H9 (cell line): Measurements from ENCODE around the gene RXRB. TPM values are rescaled to one million over a fixed set of nuclear protein-coding genes. Genes with fewer than 3 reads are reported as not detected.

ENCODE experiments used
- DNase-seq: peaks from one replicate; pipeline ENCODE4 v3.0.0-alpha.2; 2017
- H2AFZ ChIP-seq: one replicate; pipeline ENCODE4 v1.6.1; 2013; ENCODE audit warnings: mild to moderate bottlenecking, low read length, control low read depth, moderate library complexity
- H2AK5ac ChIP-seq: 2 replicates; pipeline ENCODE4 v1.6.1; 2013; ENCODE audit warnings: low read length, control low read depth, mixed read lengths; ENCODE audit not compliant: insufficient read length
- H2BK120ac ChIP-seq: one replicate; pipeline ENCODE4 v1.6.1; 2013; ENCODE audit warnings: low read depth, mild to moderate bottlenecking, low read length, control low read depth, inconsistent platforms; ENCODE audit not compliant: poor library complexity, severe bottlenecking
- H2BK12ac ChIP-seq: 2 replicates; pipeline ENCODE4 v1.6.1; 2013; ENCODE audit warnings: low read length, control low read depth, mixed read lengths, low read depth; ENCODE audit not compliant: insufficient read length
- H2BK15ac ChIP-seq: 2 replicates; pipeline ENCODE4 v1.6.1; 2013; ENCODE audit warnings: low read depth, low read length, control low read depth
- H2BK20ac ChIP-seq: one replicate; pipeline ENCODE4 v1.6.1; 2013; ENCODE audit warnings: low read depth, mild to moderate bottlenecking, low read length, control low read depth, inconsistent platforms; ENCODE audit not compliant: poor library complexity, severe bottlenecking
- H2BK5ac ChIP-seq: 2 replicates; pipeline ENCODE4 v1.6.1; 2013; ENCODE audit warnings: low read length, control low read depth, mixed read lengths; ENCODE audit not compliant: insufficient read length
- H3K14ac ChIP-seq: 2 replicates; pipeline ENCODE4 v1.6.1; 2013; ENCODE audit warnings: low read length, control low read depth; ENCODE audit not compliant: insufficient read depth
- H3K18ac ChIP-seq: 2 replicates; pipeline ENCODE4 v1.6.1; 2013; ENCODE audit warnings: low read depth, mild to moderate bottlenecking, mixed read lengths, low read length, control low read depth; ENCODE audit not compliant: insufficient read length
- H3K23ac ChIP-seq: 2 replicates; pipeline ENCODE4 v1.6.1; 2013; ENCODE audit warnings: low read length, control low read depth, mixed read lengths, low read depth; ENCODE audit not compliant: insufficient read length
- H3K23me2 ChIP-seq: 2 replicates; pipeline ENCODE4 v1.6.1; 2013; ENCODE audit warnings: low read depth, mild to moderate bottlenecking, mixed read lengths, low read length, control low read depth; ENCODE audit not compliant: insufficient read length, poor library complexity, severe bottlenecking
- H3K27ac ChIP-seq: 2 replicates; pipeline ENCODE4 v1.5.1; 2013; ENCODE audit warnings: low read length, control low read depth, mixed read lengths, low read depth; ENCODE audit not compliant: insufficient read length
- H3K27me3 ChIP-seq: 2 replicates; pipeline ENCODE4 v1.6.1; 2013; ENCODE audit warnings: low read length, control low read depth, inconsistent platforms; ENCODE audit not compliant: insufficient read depth
- H3K4ac ChIP-seq: 2 replicates; pipeline ENCODE4 v1.6.1; 2013; ENCODE audit warnings: low read depth, mild to moderate bottlenecking, control low read depth, inconsistent platforms, low read length, moderate library complexity
- H3K4me1 ChIP-seq: 2 replicates; pipeline ENCODE4 v1.6.1; 2013; ENCODE audit warnings: low read length, control low read depth, inconsistent platforms; ENCODE audit not compliant: insufficient read depth
- H3K4me2 ChIP-seq: 2 replicates; pipeline ENCODE4 v1.6.1; 2013; ENCODE audit warnings: low read length, control low read depth, mixed read lengths; ENCODE audit not compliant: insufficient read length, insufficient read depth
- H3K56ac ChIP-seq: 2 replicates; pipeline ENCODE4 v1.6.1; 2013; ENCODE audit warnings: low read depth, mild to moderate bottlenecking, mixed read lengths, low read length, control low read depth; ENCODE audit not compliant: insufficient read length
- H3K79me1 ChIP-seq: 2 replicates; pipeline ENCODE4 v1.6.1; 2013; ENCODE audit warnings: low read depth, mild to moderate bottlenecking, moderate library complexity, low read length, control low read depth, inconsistent platforms; ENCODE audit not compliant: insufficient read depth, poor library complexity, severe bottlenecking
- H3K79me2 ChIP-seq: 2 replicates; pipeline ENCODE4 v1.6.1; 2013; ENCODE audit warnings: low read length, control low read depth, inconsistent platforms; ENCODE audit not compliant: insufficient read depth
- H3K9ac ChIP-seq: 2 replicates; pipeline ENCODE4 v1.6.1; 2013; ENCODE audit warnings: low read length, control low read depth, mixed read lengths; ENCODE audit not compliant: insufficient read length; ENCODE audit errors: extremely low read depth
- H3K9me3 ChIP-seq: one replicate; pipeline ENCODE4 v1.6.1; 2013; ENCODE audit warnings: low read depth, low read length, inconsistent platforms; ENCODE audit not compliant: control insufficient read depth
- H3T11ph ChIP-seq: one replicate; pipeline ENCODE4 v1.6.1; 2013; ENCODE audit warnings: mild to moderate bottlenecking, low read length, control low read depth, inconsistent platforms
- H4K20me1 ChIP-seq: one replicate; pipeline ENCODE4 v1.6.1; 2013; ENCODE audit not compliant: control insufficient read depth, insufficient read length, insufficient read depth
- H4K5ac ChIP-seq: 2 replicates; pipeline ENCODE4 v1.6.1; 2013; ENCODE audit warnings: low read depth, mild to moderate bottlenecking, mixed read lengths, low read length, control low read depth; ENCODE audit not compliant: insufficient read length
- H4K8ac ChIP-seq: replicated peaks from 2 replicates; pipeline ENCODE4 v1.6.1; 2013; ENCODE audit warnings: low read length, control low read depth, mixed read lengths, low read depth; ENCODE audit not compliant: insufficient read length
- H4K91ac ChIP-seq: 2 replicates; pipeline ENCODE4 v1.6.1; 2013; ENCODE audit warnings: low read depth, mild to moderate bottlenecking, moderate library complexity, mixed read lengths, low read length, control low read depth; ENCODE audit not compliant: insufficient read length
- H3K27ac Mint-ChIP-seq, 3 experiments: 2 replicates in 2 of 3; 3 replicates in 1 of 3; pipeline ENCODE4 v1.8.0; 2020 to 2021; ENCODE audit warnings: mixed read lengths in 3 of 3, mild to moderate bottlenecking in 1 of 3, moderate library complexity in 1 of 3
- H3K27me3 Mint-ChIP-seq: 2 replicates; pipeline ENCODE4 v1.8.0; 2021; ENCODE audit warnings: low read depth, mild to moderate bottlenecking, moderate library complexity, mixed read lengths
- H3K36me3 Mint-ChIP-seq, 3 experiments: 2 replicates in 2 of 3; 3 replicates in 1 of 3; pipeline ENCODE4 v1.8.0; 2020 to 2021; ENCODE audit warnings: low read depth in 3 of 3, mixed read lengths in 3 of 3; ENCODE audit not compliant: insufficient read depth in 1 of 3
- H3K4me1 Mint-ChIP-seq, 2 experiments: 2 replicates each; pipeline ENCODE4 v1.8.0; 2020; ENCODE audit warnings: mixed read lengths in 2 of 2
- H3K4me3 Mint-ChIP-seq, 2 experiments: 2 replicates in 1 of 2; 3 replicates in 1 of 2; pipeline ENCODE4 v1.8.0; 2020 to 2021; ENCODE audit warnings: mild to moderate bottlenecking in 2 of 2, mixed read lengths in 2 of 2, moderate library complexity in 1 of 2
- H3K9me3 Mint-ChIP-seq, 2 experiments: 2 replicates in 1 of 2; 3 replicates in 1 of 2; pipeline ENCODE4 v1.8.0; 2020; ENCODE audit warnings: mild to moderate bottlenecking in 2 of 2, mixed read lengths in 2 of 2, moderate library complexity in 1 of 2
- WGBS: extraction: QIAGEN DNeasy Blood & Tissue Kit; methylation state at CpG from one replicate; pipeline ENCODE4 v1.1.7; 2013; ENCODE audit warnings: missing lambda C conversion rate, low lambda C conversion rate, mixed read lengths; ENCODE audit not compliant: insufficient read length; ENCODE audit errors: extremely low coverage; 5-methylcytosine and 5-hydroxymethylcytosine counted together
- total RNA-seq: library from RNA; stranded (reverse); gene quantifications from 2 replicates; pipeline ENCODE4 v1.2.1, GENCODE V29; 2021
- TF ChIP-seq, protein P1 (sequence below): fragments of 200-600 bp; sonication (generic); conservative IDR thresholded peaks from 3 replicates; pipeline ENCODE4 v1.8.0; 2021; ENCODE audit warnings: antibody characterized with exemption, mild to moderate bottlenecking

Gene RXRB
- total RNA-seq, 1 experiment from 2014 or later = 14.8 TPM

DNA sequence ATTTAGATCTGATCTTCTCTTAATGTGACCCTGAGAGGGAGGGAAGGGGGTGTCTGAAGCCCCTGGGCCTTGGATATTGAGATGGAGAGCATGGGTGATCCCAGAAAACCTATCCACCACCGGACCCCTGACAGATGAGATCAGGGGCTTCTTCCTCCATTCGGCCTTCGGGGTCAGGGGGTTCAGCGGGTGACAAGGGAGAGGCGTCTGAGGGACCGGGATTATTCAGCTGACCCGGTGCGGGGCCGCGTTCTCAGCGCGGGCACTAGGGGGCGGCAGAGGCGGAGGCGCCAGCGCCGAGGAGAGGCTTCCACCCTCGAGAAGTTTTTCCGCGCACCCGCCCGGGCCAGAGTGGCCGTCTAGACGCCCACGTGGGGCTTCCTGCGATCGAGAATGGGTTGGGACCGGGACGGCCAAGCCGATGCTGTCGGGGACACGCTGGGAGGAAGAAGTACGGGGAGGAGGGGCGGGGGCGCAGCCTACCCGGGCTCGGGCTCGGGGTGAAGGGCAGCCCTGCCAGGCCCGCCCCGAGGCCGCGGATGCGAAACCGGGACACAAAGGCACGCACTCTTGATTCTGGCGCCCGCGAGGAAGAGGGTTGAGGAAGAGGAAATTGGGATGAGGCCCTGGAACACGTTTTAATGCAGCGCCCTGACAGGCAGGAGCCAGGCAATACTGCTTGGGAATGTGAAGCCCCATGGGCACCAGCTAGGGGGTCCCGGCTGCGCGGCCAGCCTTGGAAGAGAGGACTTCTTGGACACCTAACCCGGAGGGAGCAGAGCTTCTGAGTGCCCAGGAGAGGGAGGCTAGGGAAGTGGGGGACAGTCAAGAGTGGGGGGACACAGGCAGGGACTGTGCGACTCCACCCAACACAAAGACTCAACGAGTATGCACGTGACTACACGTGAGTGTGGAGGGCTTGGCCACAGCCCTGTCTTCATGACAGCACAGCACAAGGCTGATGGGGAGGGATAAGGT lies 38.8 kb downstream of the RXRB start:
- Histone ChIP-seq H2AFZ (no peak overlapping the region), H3K79me2 (no peaks in the 10 kb centered on the region), H3K23me2 (peaks cover 5% of the 10 kb centered on the region), H3K56ac (no peak overlapping the region), H3K18ac (peak overlapping the region; percentile 68), H3T11ph (no peak overlapping the region), H3K9me3 (no peaks in the 10 kb centered on the region), H3K79me1 (no peaks in the 10 kb centered on the region), H2BK20ac (no peak overlapping the region), H3K4me1 (no peaks in the 10 kb centered on the region; the same call in 1 of the 2 replicates), H3K14ac (peak overlapping the region; percentile 74), H3K4ac (no peak overlapping the region), H3K4me2 (peak overlapping the region; percentile 57), H2BK12ac (no peak overlapping the region), H3K27me3 (peaks cover 2% of the 10 kb centered on the region; the same call in 1 of the 2 replicates), H3K23ac (no peak overlapping the region), H3K27ac (no peak overlapping the region), H4K20me1 (no peaks in the 10 kb centered on the region), H4K91ac (no peak overlapping the region), H2BK15ac (peak overlapping the region; percentile 87; the same call in 1 of the 2 replicates), H4K8ac (no peak overlapping the region), H3K9ac (peak overlapping the region; percentile 46), H4K5ac (no peak overlapping the region), H2AK5ac (no peak overlapping the region), H2BK5ac (no peak overlapping the region), H2BK120ac (no peak overlapping the region)
- Mint-ChIP-seq H3K9me3 (no peaks in the 10 kb centered on the region), H3K4me3 (peak overlapping the region; percentile 80 to 88), H3K27ac (peak overlapping the region in 1 of 3 experiments; percentile 40; a peak in 1 of 7 replicates), H3K4me1 (peaks cover 23 to 30% of the 10 kb centered on the region in 2 experiments), H3K36me3 (no peaks in the 10 kb centered on the region), H3K27me3 (peaks cover 33% of the 10 kb centered on the region)
- TF ChIP-seq, protein P1, sequence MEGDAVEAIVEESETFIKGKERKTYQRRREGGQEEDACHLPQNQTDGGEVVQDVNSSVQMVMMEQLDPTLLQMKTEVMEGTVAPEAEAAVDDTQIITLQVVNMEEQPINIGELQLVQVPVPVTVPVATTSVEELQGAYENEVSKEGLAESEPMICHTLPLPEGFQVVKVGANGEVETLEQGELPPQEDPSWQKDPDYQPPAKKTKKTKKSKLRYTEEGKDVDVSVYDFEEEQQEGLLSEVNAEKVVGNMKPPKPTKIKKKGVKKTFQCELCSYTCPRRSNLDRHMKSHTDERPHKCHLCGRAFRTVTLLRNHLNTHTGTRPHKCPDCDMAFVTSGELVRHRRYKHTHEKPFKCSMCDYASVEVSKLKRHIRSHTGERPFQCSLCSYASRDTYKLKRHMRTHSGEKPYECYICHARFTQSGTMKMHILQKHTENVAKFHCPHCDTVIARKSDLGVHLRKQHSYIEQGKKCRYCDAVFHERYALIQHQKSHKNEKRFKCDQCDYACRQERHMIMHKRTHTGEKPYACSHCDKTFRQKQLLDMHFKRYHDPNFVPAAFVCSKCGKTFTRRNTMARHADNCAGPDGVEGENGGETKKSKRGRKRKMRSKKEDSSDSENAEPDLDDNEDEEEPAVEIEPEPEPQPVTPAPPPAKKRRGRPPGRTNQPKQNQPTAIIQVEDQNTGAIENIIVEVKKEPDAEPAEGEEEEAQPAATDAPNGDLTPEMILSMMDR = peak; percentile 94
- no CpG with 5 or more reads among the region's 58 CpGs for WGBS
- peak; percentile 78 for DNase-seq
